Islet precursor cell (in vitro differentiated cells): ENCODE results near the gene GCNT2.
A peak's percentile ranks its signal among the peaks of the same experiment; 100 is the strongest.
"Not testable (repeated sequence)": the region's sequence is repeated elsewhere in the genome, so short reads cannot be mapped to it uniquely, and the experiment has no call there.

Experiments used
- DNase-seq: peaks from one replicate; pipeline ENCODE4 v3.0.0-alpha.2; 2018

GCNT2 gene

DNA sequence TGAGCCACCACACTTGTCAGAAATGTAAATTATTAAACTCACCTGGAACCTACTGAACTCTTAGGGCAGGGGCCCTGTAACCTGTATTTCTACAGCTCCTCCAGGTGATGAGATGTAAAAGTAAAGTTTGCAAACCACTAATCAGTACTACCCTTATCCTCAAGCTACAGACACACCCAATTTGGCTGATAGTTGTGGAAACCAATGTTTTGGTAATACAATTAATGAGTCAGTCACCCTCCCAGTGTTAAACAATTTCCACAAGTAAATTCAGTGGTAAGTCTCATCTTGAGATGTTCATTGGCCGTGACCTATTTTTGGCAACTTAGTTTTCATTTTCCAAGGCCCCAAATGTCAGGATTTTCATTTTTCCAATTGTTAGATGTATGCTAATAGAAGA, 29.6 kb downstream of the GCNT2 start:
- no peak for DNase-seq

DNA sequence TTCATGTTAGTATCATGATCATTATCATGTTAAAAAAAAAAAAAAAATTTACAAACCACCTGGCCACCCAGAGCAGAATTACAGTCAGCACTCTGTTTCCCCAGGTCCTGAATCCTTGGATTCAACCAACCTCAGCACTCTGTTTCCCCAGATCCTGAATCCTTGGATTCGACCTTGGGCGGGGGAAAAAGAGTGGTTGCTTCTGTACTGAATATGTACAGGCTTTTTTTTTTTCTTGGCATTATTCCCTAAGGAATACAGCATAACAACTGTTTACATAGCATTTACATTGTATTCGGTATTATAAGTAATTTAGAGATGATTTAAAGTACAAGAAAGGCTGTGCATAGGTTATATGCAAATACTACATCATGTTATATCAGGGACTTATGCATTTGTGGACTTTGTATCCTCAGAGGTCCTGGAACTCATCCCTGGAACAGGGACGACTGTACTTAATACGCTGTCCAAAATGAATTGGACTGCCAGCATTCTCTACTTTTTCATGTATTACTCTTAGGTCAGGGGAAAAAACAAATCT, 31.2 kb downstream of the GCNT2 start:
- DNase-seq: no peak

DNA sequence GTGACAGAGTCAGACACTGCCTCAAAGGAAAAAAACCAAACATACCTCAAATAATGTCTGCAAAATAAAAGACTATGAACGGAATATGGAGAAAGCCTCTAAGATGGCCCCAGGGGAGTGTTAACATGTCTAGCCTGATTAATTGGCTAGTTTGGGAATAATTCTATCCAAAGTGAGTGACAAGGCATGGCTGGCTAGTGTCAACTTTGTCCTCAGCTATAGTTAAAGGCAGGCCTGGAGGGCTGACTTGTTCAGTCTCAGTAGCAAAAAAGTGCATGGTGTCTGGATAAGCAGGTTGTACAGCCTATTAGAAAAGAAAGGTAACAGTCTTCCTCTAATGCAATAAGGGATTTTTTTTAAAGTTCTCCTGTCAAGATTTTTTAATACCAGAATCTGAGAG, 32.7 kb downstream of the GCNT2 start:
- no peak for DNase-seq

DNA sequence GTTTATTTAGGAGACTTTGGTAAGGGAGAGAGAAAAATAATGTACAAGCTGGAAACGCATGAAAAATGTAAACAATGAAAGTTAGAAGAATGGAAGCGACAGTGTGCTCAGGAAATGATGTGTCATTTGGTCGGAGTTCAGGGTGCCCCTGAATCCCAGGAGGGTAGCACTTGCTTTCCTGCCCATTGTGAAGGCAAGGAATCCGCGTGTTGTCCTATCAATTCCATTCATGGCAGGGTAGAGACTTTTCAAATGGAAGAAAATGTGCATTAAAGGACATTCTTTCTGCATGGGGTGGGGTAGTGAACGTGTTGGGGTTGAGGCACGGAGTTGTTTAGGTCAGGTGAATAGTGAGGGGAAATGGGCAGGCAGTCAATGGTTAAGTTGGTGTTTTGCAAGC, 33.7 kb downstream of the GCNT2 start:
- no peak for DNase-seq

DNA sequence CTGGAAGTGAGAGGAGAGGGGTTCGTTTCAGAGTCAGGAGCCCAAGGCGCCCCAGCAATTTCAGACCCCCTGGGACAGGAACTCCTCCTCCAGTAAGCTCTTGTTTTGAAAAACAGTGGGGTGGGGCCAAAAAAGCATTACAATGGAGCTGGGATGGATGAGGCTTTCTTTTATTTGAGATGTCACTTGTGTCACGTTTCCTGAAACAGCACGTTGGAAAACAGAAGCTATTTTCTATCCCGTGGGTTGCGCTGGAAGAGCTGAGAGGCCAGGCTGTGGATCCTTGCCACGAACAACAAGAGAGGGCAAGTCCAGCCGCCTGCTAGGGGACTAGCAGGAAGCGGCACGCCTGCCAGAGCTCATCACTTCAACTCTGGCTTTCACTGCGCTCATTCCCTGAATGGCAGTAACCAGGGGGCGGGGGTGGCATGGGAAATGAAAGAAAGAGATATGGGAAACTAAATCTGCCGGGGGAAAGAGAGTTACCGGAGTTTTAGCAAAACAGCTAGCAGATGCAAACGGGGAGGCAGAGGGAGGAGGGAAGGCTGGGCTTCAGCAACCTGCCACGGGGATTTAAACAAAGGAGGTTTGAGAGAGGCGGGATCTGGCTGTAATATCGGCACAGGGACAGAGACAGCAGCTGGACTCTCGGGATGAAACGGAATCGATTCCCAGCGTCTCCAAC, 34.6 kb downstream of the GCNT2 start:
- DNase-seq: peak; percentile 79

DNA sequence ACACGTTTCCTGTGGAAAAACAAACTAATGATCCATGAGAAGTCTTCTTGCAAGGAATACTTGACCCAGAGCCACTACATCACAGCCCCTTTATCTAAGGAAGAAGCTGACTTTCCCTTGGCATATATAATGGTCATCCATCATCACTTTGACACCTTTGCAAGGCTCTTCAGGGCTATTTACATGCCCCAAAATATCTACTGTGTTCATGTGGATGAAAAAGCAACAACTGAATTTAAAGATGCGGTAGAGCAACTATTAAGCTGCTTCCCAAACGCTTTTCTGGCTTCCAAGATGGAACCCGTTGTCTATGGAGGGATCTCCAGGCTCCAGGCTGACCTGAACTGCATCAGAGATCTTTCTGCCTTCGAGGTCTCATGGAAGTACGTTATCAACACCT, 35.4 kb downstream of the GCNT2 start:
- no peak for DNase-seq

DNA sequence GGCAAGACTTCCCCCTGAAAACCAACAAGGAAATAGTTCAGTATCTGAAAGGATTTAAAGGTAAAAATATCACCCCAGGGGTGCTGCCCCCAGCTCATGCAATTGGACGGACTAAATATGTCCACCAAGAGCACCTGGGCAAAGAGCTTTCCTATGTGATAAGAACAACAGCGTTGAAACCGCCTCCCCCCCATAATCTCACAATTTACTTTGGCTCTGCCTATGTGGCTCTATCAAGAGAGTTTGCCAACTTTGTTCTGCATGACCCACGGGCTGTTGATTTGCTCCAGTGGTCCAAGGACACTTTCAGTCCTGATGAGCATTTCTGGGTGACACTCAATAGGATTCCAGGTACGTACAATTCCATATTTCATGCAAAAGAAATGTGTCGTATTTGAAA, 35.8 kb downstream of the GCNT2 start:
- no peak for DNase-seq

DNA sequence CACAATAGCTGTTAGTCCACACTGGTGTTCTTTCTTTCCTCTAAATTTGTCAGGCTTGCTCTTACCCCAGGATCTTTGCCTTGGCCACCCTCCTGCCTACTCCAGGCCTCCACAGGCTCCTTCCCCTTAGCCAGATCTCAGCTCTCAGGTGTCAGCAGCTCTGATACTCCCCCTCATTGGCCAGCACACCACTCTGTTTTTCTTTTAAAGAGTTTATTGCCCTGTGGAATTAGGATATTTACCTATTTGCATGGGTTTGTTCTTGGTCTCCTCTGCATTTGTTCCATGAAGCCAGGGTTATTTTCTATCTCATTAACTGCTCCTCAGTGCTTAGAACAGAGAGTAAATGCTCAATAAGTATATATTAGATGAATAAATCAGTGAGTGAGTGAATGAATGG, 36.8 kb downstream of the GCNT2 start:
- no peak for DNase-seq

DNA sequence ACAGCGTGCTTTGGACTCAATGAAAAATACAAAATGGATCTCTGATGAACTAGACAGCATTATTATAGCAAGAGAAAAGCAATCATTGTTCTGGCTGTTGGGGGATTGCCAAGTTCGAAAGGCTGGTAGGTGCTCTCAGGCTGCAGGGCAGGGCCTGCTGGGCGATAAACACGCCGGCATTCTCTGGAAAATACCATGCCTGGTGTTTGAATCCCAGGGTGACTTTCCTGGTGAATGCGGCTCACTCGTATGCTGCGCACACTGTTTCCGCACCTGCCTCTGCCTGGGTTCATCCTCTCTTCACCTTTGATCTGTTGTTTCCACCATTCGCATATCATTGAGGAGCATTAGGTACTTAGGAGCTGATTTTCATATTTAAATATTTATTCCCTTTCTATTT, 37.4 kb downstream of the GCNT2 start:
- DNase-seq: peak; percentile 65

DNA sequence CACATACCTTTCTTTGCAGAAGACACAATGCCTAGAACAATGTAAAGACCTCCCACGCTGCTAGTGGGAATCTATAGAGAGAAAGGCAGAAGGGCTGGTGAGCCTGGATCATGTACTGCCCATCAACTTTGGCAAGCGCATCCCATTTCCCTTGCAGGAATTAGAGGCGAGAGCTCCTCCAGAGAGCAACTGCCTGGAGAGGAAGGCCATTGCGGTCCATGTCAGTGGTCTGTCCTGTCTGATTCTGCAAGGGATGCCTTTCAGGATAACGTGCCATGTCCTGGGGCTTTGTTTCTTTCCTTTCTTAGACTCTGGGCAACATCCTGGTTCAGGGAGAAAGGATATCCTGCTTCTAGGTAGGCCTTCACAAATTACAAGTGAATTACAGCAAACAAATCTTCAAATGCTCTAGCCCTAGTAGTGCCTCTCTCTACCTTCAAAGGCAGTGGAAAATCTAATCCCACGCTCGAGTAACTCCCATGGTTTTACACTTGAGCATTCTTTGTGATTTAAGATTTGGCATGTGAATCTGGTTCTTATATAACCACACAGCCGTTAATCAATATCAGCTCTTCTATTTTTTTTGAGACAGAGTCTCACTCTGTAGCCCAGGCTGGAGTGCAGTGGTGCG, 38.5 kb downstream of the GCNT2 start:
- DNase-seq: no peak

DNA sequence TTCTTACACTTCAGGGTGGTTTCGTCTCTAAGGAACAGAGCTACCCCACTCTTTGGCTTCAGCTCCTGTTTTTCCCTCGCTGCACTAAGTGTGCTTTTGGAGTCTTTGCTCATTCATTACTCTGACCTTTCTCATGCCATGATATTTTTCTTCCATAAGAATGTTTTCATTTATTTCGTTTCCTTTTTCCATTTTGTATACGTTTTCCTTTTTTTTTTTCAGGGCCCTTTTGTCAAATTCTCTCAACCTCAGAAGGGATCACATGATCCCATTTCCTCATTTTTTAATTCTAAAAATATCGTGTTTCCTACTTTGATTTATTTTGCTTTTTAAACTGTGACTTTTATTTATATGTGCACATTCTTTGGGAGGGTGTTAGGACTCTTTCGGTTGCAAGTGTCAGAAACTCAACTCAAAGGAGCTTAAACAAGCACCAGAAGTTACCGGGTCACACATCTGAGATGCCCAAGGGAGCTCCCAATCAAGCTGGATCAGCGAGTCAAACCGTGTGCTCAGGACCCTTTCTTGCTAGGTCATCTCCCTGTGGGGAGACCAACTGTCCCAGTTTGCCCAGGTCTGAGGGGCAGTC, 40.6 kb downstream of the GCNT2 start:
- DNase-seq: no peak

DNA sequence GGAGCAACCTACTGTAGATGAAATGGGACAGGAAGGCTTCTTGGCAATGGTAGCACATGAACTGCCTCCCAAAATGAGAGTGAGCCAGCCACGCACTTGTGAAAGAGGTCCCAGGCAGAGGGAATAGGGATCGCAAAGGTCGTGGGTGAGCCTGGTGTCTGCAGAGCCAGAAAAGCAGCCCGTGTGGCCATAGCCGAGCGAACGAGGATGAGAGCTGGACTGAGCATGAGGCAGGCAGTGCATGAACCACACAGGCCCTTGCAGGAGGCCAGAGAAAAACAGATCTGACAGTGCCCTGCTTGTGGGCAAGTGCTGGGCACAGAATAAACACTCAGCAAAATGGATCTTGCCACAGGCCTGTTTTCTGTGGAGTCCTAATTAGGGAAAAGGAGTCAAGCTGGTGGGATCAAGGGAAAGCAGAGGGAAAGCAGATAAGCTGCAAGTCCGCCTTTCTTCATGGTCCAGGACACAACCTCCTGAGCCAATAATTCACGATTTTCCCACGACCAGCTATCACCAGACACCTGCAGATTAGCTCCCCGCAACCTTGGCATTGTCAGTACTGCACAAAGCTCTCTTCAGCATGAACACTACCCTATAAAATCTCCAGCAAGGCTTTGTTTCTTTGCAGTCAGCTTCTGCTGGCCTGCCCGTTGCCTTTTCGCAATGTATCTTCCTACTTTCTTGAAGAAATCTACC, 44.0 kb downstream of the GCNT2 start:
- no peak for DNase-seq

DNA sequence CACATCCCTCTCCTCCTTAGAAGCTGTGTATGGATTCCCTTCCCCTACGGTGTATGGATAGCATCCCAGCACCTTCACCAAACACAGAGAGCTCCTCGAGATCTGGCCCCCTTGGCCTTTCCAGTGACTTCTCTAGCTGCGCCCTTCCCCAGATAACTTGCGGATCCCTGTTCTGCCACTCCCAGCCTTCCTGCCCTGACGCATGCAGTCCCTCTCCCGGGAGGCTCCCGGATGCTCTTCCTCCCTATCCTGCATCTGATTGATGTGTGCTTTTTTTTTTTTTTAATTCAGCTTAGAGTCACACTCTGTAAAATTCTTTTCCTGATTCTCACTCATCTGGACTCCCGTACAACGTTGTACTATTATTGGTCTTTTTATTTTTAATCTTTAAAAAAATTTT, 44.8 kb downstream of the GCNT2 start:
- DNase-seq: no peak

DNA sequence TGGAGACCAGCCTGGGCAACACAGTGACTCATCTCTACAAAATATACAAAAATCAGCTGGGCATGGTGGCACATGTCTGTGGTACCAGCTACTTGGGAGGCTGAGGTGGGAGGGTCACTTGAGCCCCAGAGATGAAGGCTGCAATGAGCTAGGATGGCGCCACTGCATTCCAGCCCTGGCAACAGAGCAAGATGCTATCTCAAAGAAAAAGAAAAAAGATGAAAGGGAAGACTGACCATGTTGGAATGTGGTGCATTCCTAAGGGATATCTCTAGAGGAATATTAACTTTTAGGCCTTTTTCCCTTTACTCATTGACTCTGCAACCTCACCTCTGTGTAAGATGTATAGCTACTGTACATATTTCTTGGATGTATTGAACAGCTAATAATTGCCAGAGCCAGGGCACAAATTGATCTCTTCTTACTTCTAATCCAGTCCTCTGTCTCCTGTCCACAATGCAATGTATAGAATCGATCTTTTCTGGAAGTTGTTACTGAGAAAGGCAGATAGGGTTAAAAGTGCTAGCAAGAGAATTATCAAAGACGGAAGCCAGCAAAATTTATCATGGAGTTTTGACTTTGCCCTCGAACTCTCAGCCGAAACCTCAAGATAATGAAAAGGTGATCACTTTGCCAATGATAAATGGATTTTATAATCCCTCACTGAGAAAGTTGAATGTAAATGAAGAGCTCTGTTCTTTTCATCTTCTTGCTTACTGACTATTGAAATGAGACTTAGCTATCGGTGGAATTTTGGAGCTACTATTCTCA, 46.3 kb downstream of the GCNT2 start:
- DNase-seq: peak; percentile 81

DNA sequence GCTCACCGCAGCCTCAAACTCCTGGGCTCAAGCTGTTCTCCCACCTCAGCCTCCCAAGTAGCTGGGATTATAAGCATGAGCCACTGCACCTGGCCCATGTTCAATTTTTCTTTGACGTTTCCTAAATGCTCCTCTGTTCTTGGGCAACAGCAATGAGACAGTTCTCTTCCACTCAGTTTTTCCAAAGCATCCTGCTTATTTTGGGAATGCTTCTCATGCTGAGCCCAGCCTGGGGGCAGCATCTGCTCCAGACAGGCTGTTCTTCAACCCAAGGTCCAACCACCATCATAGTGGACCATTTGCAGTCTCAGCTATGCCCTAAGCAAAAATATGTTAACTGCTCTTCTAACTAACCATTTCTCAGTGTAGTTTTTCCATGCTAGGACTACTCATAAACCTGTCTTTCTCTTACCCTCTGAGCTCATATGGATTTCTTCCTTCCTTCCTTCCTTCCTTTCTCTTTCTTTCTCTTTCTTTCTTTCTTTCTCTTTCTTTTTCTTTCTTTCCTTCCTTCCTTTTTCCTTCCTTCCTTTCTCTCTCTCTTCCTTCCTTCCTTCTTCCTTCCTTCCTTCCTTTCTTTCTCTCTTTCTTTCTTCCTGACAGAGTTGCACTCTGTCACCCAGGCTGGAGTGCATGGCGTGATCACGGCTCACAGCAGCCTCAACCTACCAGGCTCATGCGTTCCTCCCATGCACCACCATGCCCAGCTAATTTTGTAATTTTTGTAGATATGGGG, 48.4 kb downstream of the GCNT2 start:
- no peak for DNase-seq

DNA sequence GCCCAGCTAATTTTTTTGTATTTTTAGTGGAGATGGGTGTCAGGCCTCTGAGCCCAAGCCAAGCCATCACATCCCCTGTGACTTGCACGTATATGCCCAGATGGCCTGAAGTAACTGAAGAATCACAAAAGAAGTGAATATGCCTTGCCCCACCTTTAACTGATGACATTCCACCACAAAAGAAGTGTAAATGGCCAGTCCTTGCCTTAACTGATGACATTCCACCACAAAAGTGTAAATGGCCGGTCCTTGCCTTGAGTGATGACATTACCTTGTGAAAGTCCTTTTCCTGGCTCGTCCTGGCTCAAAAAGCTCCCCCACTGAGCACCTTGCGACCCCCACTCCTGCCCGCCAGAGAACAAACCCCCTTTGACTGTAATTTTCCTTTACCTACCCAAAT, 54.4 kb downstream of the GCNT2 start:
- not testable (repeated sequence) for DNase-seq

DNA sequence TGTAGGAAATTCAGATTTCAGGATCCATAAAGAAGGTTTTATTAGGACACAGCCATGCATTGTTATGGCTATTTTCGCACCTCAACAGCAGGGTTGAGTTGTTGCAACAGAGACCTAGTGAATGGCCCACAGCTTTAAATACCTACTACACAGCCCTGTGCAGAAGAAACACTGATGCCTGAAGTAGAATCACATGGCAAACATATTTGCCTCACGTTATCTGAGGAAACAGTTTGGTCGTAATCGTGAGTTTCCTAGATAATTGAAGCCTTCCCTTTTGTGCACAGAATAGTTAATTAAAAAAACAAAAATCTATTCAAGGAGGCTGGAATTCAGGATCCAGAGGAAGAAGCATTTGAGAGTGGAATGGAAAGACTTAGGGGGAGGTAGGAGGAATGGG, 55.1 kb downstream of the GCNT2 start:
- DNase-seq: no peak

DNA sequence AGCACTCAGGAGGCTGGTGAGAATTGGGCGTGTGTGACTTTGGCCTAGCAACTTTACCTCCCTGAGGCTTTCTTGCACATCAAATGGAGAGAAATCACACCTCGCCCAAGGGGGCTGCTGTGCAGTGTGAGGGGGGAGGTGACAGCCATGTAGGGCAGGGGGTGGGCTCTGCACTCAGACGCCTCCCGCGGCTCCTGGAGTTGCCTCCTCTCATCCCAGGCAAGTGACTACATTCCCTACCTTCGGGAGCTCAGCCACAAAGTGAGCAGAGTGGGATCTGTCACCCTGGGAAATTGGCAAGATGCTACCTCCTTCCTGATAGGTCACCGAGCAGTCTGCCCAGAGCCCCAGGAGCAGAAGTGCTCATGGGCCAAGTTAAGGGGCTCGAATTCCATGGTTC, 56.0 kb downstream of the GCNT2 start:
- DNase-seq: no peak

DNA sequence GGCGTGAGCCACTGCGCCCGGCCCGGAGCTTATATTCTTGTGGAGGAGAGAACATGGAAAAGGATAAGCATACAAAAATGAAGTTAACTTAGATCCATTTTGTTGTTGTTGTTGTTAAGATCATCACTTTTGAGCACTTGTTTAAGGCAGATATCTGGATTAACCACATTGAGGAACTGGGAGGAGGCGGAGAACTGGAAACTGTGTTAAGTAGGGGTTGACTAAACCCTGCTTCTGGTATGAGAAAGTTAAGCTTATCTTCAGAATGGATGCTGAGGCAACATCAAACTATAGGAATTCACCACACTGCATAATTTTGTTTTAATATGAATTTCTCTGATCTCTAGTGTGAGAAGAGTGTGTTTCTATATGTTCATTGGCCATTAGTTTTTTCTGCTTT, 57.6 kb downstream of the GCNT2 start:
- no peak for DNase-seq

DNA sequence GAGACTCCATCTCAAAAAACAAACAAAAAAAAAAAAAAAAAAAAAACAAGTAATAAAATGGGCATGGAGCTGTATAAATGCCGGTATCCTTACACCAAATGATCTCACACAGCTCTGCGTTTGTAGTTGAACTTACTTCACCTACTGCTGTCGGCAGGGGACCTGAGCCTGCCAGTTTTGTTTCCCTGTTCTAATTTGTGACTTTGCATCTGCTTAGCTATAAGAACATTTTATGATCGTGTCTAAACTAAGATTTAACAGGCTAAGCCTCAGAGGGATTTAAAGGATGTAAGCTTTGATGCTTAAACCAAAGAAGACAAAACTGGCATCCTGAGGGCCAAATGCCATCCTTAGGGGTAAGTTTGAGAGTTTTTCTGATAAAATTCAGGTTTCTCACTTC, 58.7 kb downstream of the GCNT2 start:
- no peak for DNase-seq

DNA sequence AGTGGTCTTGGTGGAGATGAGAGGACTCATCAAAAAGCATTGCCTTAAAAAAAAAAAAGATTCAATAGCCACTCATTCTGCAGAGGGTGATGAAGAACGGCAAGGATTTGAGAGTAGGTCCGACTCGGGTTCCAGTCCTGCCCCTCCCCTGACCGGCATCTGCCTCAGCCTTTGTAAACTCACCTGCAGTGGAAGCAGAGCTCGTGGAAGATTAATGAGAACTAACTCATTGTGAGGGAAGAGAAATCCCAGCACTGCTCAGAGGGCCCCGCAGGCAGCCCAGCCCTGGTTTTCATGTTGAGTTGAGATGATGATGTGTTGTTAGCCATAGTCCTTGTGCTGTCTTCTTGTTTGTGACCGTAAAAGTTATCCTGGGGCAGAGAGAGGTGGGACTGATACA, 59.4 kb downstream of the GCNT2 start:
- DNase-seq: no peak

DNA sequence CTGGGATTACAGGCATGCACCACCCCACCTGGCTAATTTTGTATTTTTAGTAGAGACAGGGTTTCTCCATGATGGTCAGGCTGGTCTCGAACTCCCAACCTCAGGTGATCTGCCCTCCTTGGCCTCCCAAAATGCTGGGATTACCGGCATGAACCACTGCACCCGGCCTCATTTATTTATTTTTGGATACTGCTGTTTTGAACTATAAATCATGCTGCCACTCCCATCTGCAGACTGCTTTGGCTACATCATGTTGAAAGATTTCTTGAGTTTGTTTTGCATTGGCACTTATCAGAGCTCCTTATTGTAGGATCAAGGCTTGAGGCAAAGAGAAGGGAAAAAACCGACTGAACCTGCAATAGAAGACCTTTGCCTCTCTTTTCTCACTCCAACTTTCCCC, 60.3 kb downstream of the GCNT2 start:
- DNase-seq: not testable (repeated sequence)
